Panc1 (cell line): Measurements from ENCODE around the gene OR52K1. TPM values are rescaled to one million over a fixed set of nuclear protein-coding genes. Genes with fewer than 3 reads are reported as not detected.

ENCODE experiments used
- ATAC-seq: fragments of 200-7000 bp; cut with Tn5 transposase; 2 replicates; pipeline ENCODE4 v1.9.1; 2020; ENCODE audit warnings: mild to moderate bottlenecking, moderate library complexity
- BruUV-seq: library from RNA; stranded (reverse); fragments of 400-500 nt; replicated peaks from 2 replicates; lab custom pipeline; 2021; lab: Mats Ljungman, UMichigan
- CTCF ChIA-PET: fragments of 300-600 bp; sonication (Branson Sonifier 250); formaldehyde crosslinking; loops from one replicate; lab custom pipeline; 2022; ENCODE audit warnings: antibody characterized with exemption; lab: Charles Lee
- POLR2A ChIA-PET: fragments of 300-600 bp; sonication (Branson Sonifier 250); formaldehyde crosslinking; loops from one replicate; lab custom pipeline; 2022; ENCODE audit warnings: antibody characterized with exemption; lab: Charles Lee
- DNase-seq: peaks from one replicate; pipeline ENCODE4 v3.0.0-alpha.2; 2010; ENCODE audit warnings: low read depth, low spot score
- H3K27ac ChIP-seq: 2 replicates; pipeline ENCODE4 v1.5.1; 2011; ENCODE audit warnings: mild to moderate bottlenecking, low read length, inconsistent platforms
- H3K27me3 ChIP-seq: fragments of 200-500 bp; sonication (Bioruptor generic); 2 replicates; pipeline ENCODE4 v1.6.0; 2014; ENCODE audit warnings: low read length, inconsistent platforms; ENCODE audit not compliant: control insufficient read depth, insufficient read depth
- H3K36me3 ChIP-seq: fragments of 200-500 bp; sonication (Bioruptor generic); 2 replicates; pipeline ENCODE4 v1.5.1; 2014; ENCODE audit warnings: inconsistent platforms, mild to moderate bottlenecking, low read length, moderate library complexity; ENCODE audit not compliant: control insufficient read depth, insufficient read depth
- H3K4me1 ChIP-seq: 2 replicates; pipeline ENCODE4 v1.5.1; 2011; ENCODE audit warnings: inconsistent platforms, mild to moderate bottlenecking, low read length, moderate library complexity; ENCODE audit not compliant: control insufficient read depth, insufficient read depth
- H3K4me3 ChIP-seq, 2 experiments: 2 replicates each; pipeline ENCODE4 v1.5.1; 2011 to 2012; ENCODE audit warnings: low read depth in 2 of 2, low read length in 2 of 2, mild to moderate bottlenecking in 2 of 2, inconsistent platforms in 1 of 2, moderate library complexity in 1 of 2
- H3K9me3 ChIP-seq: fragments of 200-500 bp; sonication (Bioruptor generic); 2 replicates; pipeline ENCODE4 v1.5.1; 2014; ENCODE audit warnings: low read depth, mild to moderate bottlenecking, inconsistent platforms, low read length, moderate library complexity; ENCODE audit not compliant: control insufficient read depth, insufficient read depth
- CTCF ChIP-seq: fragments of 450-650 bp; IDR thresholded peaks from 2 replicates; pipeline ENCODE4 v1.5.1; 2017; ENCODE audit warnings: mild to moderate bottlenecking
- POLR2AphosphoS5 ChIP-seq: IDR thresholded peaks from 2 replicates; pipeline ENCODE4 v1.6.1; 2012; ENCODE audit warnings: mild to moderate bottlenecking, low read depth, low read length, moderate library complexity
- REST ChIP-seq, 2 experiments: IDR thresholded peaks; 2 replicates each; pipeline ENCODE4 v1.6.1; 2011 to 2012; ENCODE audit warnings: low read depth in 2 of 2, control low read depth in 1 of 2, low read length in 1 of 2, mild to moderate bottlenecking in 1 of 2, moderate library complexity in 1 of 2; ENCODE audit not compliant: insufficient read depth in 1 of 2
- SIN3A ChIP-seq: IDR thresholded peaks from 2 replicates; pipeline ENCODE4 v1.6.1; 2012; ENCODE audit warnings: low read depth, mild to moderate bottlenecking, low read length, moderate library complexity, borderline replicate concordance; ENCODE audit not compliant: insufficient read depth
- TCF7L2 ChIP-seq: IDR thresholded peaks from 2 replicates; pipeline ENCODE4 v1.6.1; 2011; ENCODE audit warnings: mild to moderate bottlenecking, low read depth, low read length, inconsistent platforms
- in situ Hi-C: cut with HindIII; loops from 2 replicates; pipeline ENCODE4 v1.10.0; 2016; ENCODE audit warnings: low sequenced_read_pairs, low pct_unique_long_range_greater_than_20kb
- intact Hi-C: fragments of 100-400 bp; cut with micrococcal nuclease; formaldehyde crosslinking; loops from one replicate; pipeline ENCODE4 v1.10.0; 2022; ENCODE audit not compliant: unreplicated experiment
- total RNA-seq: library from RNA; stranded (reverse); gene quantifications from one replicate; pipeline ENCODE4 v1.2.1, GENCODE V29; 2021; ENCODE audit not compliant: unreplicated experiment

Gene OR52K1
- total RNA-seq, 1 experiment from 2014 or later, result not detected

- in situ Hi-C loops, result no loop called here
- DNase-seq (no peak), ATAC-seq (no peak)
- intact Hi-C loops, result no loop called here
- Histone ChIP-seq H3K9me3 (no peaks in the 10 kb centered on the region), H3K27ac (no peak overlapping the region), H3K27me3 (peaks cover 6% of the 10 kb centered on the region), H3K4me1 (no peaks in the 10 kb centered on the region), H3K4me3 (no peak overlapping the region), H3K36me3 (no peaks in the 10 kb centered on the region)
- TF ChIP-seq REST (IDR thresholded peaks at IDR 0.05; ENCODE audit: insufficient read depth in 1 of 2, low read depth in 2 of 2, low read length in 1 of 2) (no peak), CTCF (no peak), SIN3A (no peak), TCF7L2 (no peak), POLR2AphosphoS5 (no peak)
- BruUV-seq, result no TSS peak
- CTCF ChIA-PET, result interaction anchor here (2.1 kb wide), 1 partner anchor 354 kb away, joined by 25 read pairs; no protein-coding TSS in a partner anchor
- POLR2A ChIA-PET, result no interaction called here
Observed at GRCh38 chr11:4541071-4541470, 58.6 kb downstream of the OR52K1 start.

Other genes starting within 250 kb of the OR52K1 start
- not detected for gene OR52B4, start 114.3 kb upstream of the OR52K1 start, total RNA-seq
- gene TRIM21, start 88.9 kb upstream of the OR52K1 start, total RNA-seq, result 31.7 TPM
- not detected for gene OR52K2, start 33.4 kb upstream of the OR52K1 start, total RNA-seq
- gene OR52M1, start 62.5 kb downstream of the OR52K1 start, total RNA-seq, result not detected
- not detected for gene OR52I2, start 99.1 kb downstream of the OR52K1 start, total RNA-seq
- not detected for gene OR52I1, start 111.4 kb downstream of the OR52K1 start, total RNA-seq
- 18.5 TPM for gene TRIM68, start 125.6 kb downstream of the OR52K1 start, total RNA-seq
- gene OR51D1, start 154.8 kb downstream of the OR52K1 start, total RNA-seq, result not detected
- gene OR51E1, start 161.3 kb downstream of the OR52K1 start, total RNA-seq, result not detected
- gene OR51E2, start 215.2 kb downstream of the OR52K1 start, total RNA-seq, result not detected
- gene MMP26, start 222.1 kb downstream of the OR52K1 start, total RNA-seq, result not detected